Peyer's patch (tissue), 4 donors: ENCODE measurements around the gene PDAP1.

Experiments
- POLR2A ChIP-seq, 2 donors: fragments of 450-650 bp; IDR thresholded peaks; one replicate each; pipeline ENCODE4 v1.5.1; 2017; ENCODE audit warnings: antibody characterized with exemption in 2 of 2, mild to moderate bottlenecking in 2 of 2, moderate library complexity in 2 of 2
- TF ChIP-seq, protein P1 (sequence below), 6 experiments: fragments of 450-650 bp in 4 of 6; fragments of 200-600 bp in 2 of 6; sonication (generic) in 1 of 6; IDR thresholded peaks; one replicate each; pipeline ENCODE4 v1.5.1; 2017 to 2019; ENCODE audit warnings: antibody characterized with exemption in 6 of 6, mild to moderate bottlenecking in 3 of 6, moderate library complexity in 1 of 6

DNA sequence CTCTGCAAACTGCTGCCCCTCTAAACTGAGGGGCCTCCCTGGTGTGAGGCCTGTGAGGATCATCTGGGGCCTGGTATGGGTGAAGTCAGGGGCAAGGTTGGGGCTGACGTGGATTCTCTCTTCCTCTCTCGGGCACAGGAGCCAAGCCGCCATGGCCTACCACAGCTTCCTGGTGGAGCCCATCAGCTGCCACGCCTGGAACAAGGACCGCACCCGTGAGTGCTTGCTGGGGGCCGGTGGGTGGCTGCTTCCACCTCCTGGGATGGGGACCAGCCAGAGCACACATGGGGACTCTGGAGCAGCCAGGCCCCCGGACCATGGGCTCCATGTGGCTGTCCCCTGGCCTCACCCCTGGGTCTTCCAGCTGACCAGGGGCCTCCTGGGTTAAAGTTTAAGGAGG, 22.8 kb downstream of the PDAP1 start:
- TF ChIP-seq, protein P1, sequence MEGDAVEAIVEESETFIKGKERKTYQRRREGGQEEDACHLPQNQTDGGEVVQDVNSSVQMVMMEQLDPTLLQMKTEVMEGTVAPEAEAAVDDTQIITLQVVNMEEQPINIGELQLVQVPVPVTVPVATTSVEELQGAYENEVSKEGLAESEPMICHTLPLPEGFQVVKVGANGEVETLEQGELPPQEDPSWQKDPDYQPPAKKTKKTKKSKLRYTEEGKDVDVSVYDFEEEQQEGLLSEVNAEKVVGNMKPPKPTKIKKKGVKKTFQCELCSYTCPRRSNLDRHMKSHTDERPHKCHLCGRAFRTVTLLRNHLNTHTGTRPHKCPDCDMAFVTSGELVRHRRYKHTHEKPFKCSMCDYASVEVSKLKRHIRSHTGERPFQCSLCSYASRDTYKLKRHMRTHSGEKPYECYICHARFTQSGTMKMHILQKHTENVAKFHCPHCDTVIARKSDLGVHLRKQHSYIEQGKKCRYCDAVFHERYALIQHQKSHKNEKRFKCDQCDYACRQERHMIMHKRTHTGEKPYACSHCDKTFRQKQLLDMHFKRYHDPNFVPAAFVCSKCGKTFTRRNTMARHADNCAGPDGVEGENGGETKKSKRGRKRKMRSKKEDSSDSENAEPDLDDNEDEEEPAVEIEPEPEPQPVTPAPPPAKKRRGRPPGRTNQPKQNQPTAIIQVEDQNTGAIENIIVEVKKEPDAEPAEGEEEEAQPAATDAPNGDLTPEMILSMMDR (IDR thresholded peaks at IDR 0.05): no peak
- no peak for TF ChIP-seq POLR2A (IDR thresholded peaks at IDR 0.05)
